NCI-H1930 (cell line): ENCODE results near the gene IRF2.

Experiments used
- DNase-seq, 2 experiments: peaks; one replicate each; lab custom pipeline; 2025; lab: John Stamatoyannopoulos, UW

The IRF2 gene

DNA sequence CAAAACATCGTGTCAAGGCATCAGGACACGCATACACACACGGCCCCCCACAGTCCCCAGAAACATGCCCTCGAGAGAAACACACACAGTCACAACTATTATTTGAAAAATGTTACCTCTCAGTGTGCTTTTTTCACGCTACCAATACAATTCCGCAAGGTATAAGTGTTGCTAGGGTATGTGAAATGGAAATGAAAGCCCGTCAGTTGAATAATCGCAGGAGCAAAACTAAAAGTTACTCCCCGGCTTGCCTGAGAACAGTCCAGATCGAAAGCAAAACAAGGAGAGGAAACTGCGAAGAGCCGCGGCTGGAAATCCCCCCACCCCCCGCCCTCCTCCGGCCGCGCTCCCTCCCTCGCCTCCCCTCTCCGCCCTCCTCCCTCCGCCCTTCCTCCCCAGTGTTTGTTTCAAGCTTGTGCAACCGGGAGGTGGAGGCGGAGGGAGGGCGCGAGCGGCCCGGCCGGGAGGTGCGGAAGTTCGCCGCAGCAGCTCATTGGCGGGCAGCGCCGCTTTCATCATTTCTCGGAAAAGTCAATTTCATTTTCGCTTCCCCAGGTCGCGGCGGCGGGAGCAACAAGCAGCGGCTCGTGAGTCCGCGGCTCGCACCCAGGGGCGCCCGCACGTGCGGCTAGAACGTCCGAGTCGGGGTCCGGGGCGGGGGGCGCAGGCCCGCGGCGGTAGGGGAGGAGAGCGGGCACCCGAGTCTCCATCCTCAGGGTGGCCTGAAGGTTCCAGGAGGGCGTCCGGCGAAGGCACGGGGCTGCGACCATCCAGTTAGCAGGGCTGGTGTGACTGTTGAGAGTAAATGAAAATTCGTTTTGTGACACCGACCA lies at the start of gene IRF2:
TSS of gene IRF2 (minus strand) at position 288 of the 833 bp plus-strand sequence. CDS start 45,486 bp downstream, outside the sequence.
- DNase-seq = peak; percentile 83 to 89

DNA sequence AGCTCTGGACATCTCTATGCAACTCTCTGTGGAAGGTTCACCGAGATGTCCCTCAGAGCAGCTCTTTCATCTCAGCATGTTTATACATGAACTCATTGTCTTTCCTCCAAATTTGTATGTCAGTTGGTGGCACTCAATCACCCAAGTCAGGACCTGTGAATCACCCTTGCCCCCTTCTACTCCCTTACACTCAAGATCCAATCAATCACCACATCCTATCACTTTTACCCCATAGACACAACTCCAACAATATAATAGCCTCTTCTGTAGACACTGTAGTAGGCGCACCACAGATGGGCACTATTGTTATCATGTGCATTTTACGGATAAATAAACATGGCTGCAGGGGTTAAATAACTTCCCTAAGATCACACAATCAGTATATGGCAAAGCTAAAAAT lies 41.3 kb upstream of the IRF2 start:
- DNase-seq = no peak

- no peak for DNase-seq
Observed at GRCh38 chr4:184514121-184514988, 40.0 kb upstream of the IRF2 start.

DNA sequence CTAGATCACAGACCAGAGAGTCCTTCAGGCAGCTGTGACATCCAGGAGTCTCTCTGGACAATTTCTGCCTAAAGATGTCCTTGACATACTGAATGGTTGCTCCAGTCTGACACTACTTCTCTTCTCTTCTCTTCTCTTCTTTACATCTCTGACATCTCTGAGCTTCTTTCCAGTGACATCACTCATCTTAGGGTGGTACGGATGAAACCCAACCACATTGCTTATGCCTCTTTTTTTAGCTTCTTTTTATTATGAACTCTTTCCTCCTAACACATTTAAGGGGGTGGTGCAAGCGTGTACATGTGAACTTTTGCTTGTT lies 39.4 kb upstream of the IRF2 start:
- no peak for DNase-seq

DNA sequence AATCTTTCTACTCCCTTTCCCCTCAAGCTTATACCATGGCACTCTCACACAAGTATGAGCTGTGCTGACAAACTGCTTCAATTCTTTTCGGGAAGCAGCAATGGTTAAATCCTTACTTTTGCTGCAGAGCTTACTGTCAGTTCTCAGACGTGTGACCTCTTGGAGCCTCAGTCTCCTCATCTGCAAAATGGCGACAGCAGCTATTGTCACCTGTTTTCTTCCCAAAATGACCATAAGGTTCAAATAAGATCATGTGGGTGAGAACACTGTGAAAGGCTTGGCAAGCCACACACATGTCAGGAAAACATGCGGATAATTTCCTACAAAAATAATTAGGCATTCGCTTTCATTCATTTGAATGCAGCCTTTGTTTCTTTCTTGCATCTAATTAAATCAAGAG lies 36.8 kb upstream of the IRF2 start:
- no peak for DNase-seq

- no peak for DNase-seq
Observed at GRCh38 chr4:184510401-184510800, 36.1 kb upstream of the IRF2 start.

- no peak for DNase-seq
Observed at GRCh38 chr4:184506527-184507121, 32.3 kb upstream of the IRF2 start.

GRCh38 chr4:184504385-184504784 lies 30.0 kb upstream of the IRF2 start:
- DNase-seq = no peak

GRCh38 chr4:184503869-184504300 lies 29.5 kb upstream of the IRF2 start:
- no peak for DNase-seq

DNA sequence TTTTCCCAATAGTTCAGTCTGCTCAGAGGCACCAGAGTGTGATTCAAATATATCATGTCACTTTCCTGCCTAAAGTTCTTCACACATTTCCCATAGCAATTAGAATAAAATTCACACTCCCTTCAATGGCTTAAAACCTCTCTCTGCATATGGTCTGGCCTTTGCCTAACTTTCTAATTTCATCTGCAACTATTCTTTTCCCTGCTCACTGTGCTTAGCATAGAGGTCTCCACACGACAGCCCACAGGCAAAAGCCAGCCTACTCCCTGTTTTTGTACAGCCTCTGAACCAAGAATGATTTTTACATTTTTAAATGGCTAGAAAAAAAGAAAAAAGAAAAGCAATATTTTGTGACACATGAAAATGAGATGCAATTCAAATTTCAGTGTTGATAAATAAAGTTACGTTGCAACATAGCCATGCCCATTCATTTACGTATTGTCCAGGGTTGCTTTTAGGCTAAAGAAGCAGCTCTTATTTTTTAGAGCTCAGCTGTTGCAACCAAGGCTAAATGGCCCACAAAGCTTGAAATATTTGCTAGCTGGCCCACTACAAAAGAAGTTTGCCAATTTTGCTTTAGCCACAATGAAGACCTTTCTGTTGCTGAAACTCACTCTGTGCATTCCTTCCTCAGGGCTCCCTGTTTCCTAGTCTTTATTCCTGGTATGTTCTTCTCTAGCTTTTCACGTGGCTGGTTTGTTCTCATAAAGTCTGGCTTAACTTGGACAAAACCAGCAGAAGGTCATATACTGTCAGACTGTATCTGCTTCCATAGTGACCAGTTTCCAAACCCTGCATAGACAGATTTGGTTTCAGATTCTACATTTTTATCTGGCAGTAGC lies 26.6 kb upstream of the IRF2 start:
- DNase-seq = no peak

DNA sequence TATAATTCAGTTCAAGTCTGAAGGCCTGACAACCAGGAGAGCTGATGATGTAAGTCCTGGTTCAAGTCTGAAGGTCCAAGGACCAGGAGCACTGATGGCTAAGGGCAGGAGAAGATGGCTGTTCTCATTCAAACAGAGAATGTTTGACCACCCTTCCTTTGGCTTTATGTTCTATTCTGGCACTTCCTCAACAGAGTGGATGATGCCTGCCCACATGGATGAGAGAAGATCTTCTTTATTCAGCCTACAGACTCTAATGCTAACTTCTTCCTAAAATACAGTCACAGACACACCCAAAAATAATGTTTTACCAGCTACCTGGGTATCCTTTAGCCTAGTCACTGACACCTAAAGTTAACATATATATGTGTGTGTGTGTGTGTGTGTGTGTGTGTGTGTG lies 25.6 kb upstream of the IRF2 start:
- DNase-seq = no peak

DNA sequence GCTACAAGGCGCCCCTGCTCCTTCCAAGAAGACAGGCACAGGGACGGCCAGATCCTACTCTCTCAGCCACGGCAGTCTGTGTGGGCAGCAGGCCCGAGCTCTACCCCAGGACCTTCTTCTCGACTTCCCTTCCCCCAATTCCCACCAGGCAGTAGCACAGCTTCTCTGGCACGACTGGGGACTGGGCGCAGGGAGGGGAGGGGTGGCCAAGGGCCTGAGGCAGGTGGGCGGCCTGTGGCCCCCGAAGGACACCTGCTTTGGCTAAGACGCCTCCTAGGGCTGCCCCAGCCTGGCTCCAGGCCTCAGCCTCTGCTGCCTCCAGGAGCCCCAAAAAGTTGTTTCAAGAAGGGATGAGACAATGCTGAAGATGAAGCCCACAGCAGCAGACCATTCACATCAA lies 24.2 kb upstream of the IRF2 start:
- no peak for DNase-seq

DNA sequence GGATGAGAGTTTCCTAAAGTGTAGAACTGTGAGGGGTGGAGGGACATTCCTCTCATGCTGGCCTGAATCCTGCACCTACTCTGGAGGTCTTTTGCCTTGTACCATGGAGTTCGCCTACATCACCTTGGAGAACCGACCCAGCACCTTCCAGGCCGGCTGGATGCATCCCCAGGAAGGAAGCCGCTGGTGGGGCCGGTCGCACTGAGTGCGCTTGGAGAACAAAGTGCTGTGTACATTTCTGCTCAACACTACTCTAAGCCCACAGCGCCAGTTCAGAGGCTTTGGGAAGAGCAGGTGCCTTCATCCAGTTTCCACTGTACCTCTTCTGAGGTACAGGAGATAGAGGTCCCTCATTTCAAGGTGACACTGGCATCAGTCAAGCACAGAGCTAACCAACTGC lies 15.4 kb upstream of the IRF2 start:
- DNase-seq = no peak

DNA sequence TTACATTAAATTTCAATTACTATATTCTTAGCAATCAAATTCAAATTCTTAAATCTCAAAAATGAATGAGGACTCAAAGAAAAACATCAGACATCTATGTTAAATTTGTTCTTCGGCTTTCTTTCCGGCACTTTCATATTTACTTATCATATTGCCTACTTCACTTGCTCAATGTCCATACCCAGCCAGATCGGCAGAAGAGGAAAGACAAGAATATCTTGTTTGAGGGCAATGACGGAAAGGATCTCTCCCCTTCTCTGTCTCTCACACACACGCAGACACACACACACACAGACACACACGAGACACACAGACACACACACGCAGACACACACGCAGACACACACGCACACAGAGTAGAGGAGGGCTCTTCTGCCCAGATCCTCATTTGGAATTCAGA lies 13.2 kb upstream of the IRF2 start:
- DNase-seq = no peak

DNA sequence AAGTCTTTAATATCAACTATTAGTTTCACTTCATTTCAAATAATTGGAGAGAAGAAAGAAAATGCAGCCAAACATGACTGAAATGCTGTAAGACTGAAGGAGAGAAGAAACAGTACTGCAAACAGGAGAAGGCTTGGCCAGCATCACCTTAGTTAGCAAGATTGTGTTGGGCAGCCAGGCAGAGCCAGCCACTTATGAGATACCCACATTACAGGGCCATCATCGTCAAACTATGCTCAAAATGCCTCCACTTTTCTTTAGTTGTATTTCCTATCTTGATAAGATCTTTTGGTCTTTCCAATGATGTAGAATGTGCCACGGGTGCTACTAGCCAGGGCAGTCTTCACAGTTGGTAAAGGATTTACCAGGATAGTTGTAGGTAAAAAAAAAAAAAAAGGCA lies 10.9 kb upstream of the IRF2 start:
- DNase-seq = no peak

DNA sequence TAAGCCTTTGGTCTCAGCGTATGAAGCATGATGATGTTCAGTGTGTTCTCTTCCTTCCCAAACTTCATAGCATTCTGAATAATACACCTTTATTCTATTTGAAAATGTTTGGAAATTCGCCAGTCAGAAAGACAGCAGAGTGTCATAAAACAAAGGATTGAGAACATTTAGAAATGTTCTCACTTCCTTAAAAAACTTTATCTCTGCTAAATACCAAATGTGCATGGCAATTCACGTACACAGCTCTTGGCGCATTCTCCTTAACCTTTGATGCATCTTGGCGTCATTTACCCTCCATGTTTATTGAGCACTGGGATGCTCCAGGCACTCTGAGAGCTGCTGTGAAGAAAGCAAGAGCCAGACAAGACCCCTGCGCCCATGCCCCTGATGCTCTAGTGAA lies 7.2 kb upstream of the IRF2 start:
- no peak for DNase-seq

DNA sequence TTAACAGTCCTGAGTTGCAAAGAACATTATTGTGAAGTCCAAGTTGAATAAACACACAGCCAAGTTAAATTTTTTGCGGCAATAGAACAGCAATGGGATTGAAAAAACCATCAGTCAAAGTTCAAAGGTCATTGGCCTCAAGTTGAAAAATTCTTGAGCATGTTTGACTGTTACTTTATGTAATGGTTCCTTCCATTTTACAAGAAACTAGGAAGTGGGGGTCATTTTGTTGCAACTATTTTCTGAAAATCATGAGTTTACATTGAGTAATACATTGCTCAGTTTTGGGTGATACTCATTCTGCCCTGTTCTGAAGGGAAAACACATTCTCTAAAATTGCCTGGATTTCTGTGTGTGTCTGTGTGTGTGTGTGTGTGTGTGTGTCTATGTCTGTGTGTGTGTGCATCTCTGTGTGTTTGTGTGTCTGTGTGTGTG lies 5.2 kb upstream of the IRF2 start:
- DNase-seq = no peak

- DNase-seq = no peak
Observed at GRCh38 chr4:184477201-184477999, 3.0 kb upstream of the IRF2 start.

- DNase-seq = no peak
Observed at GRCh38 chr4:184476695-184477094, 2.3 kb upstream of the IRF2 start.

GRCh38 chr4:184475498-184475897 lies 1.1 kb upstream of the IRF2 start:
- no peak for DNase-seq

DNA sequence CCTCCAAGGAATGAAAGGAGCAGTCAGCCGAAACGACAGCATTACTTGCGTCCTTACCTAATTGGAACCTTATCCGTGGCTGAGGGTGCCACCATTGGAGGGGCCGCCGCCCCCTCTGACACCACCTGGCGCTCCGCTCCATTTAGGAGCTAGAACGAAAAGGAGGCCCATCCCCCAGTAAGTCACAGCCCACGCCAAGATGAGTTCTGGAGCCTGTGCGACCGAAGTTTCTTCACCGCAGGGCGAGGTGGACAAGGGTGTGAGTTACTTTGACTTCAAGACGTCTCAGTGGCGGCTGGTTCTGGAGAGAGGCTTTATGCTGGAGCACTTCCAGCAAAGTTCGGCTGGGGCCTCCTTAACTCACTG lies 729 bp upstream of the IRF2 start:
- no peak for DNase-seq
